ENCODE data around the gene SVEP1. TPM values are rescaled to one million over a fixed set of nuclear protein-coding genes. Genes with fewer than 3 reads are reported as not detected.

Gene SVEP1
- total RNA-seq, 2 donors from 2014 or later = 0.44 to 0.46 TPM

GRCh38 chr9:110622368-110622767, 42.8 kb upstream of the SVEP1 start:
- TF ChIP-seq CTCF (conservative IDR thresholded peaks at IDR 0.05) = no peak
- Histone ChIP-seq H3K9me3 (ENCODE audit: control insufficient read depth, low read length) (no peaks in the 10 kb centered on the region), H3K4me3 (ENCODE audit: low read length) (no peak overlapping the region), H3K4me1 (ENCODE audit: control insufficient read depth, insufficient read depth, low read length) (peaks cover 4% of the 10 kb centered on the region), H3K27ac (ENCODE audit: low read depth, low read length) (no peak overlapping the region), H3K9ac (ENCODE audit: extremely low read depth, low read length, poor library complexity, severe bottlenecking) (no peak overlapping the region), H3K27me3 (ENCODE audit: control insufficient read depth, insufficient read depth, low read length, poor library complexity, severe bottlenecking) (no peaks in the 10 kb centered on the region), H3K36me3 (ENCODE audit: control insufficient read depth, insufficient read depth, low read length) (no peaks in the 10 kb centered on the region)
- H3K27me3 Mint-ChIP-seq (ENCODE audit: insufficient read depth) = no peaks in the 10 kb centered on the region
- DNase-seq = no peak
- 75 to 95% methylated on average over 1 to 2 of the region's 2 CpGs for WGBS, 2 experiments (ENCODE audit: insufficient coverage in 1 of 2, insufficient read length in 1 of 2)
- peaks cover 12% of the 10 kb centered on the region for H3K4me1 Mint-ChIP-seq
- no peaks in the 10 kb centered on the region for H3K36me3 Mint-ChIP-seq (ENCODE audit: low read depth)
- H3K4me3 Mint-ChIP-seq = no peak overlapping the region
- no peaks in the 10 kb centered on the region for H3K9me3 Mint-ChIP-seq
- no peak overlapping the region for H3K27ac Mint-ChIP-seq

DNA sequence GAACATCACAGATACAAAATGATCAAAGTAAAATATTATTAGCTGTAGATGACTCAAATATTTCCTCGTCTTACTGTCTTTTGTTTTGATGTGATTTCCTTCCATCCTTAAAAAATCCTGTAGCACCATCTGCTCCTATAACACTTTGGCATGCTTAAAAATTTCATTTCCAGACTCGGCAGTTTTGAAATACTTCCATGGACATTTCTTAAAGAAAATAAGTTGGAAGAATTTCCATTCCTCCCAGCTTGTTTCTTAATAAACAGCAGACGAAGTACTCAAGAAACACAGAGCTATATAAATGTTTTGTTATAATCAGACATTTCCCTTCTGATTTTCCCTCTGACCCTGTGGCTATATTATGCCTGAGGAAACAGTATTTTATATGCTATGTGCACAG, 41.2 kb upstream of the SVEP1 start:
- no peak overlapping the region for H3K4me3 Mint-ChIP-seq
- Histone ChIP-seq H3K9me3 (ENCODE audit: control insufficient read depth, low read length) (no peaks in the 10 kb centered on the region), H3K36me3 (ENCODE audit: control insufficient read depth, insufficient read depth, low read length) (no peaks in the 10 kb centered on the region), H3K4me1 (ENCODE audit: control insufficient read depth, insufficient read depth, low read length) (no peaks in the 10 kb centered on the region), H3K9ac (ENCODE audit: extremely low read depth, low read length, poor library complexity, severe bottlenecking) (no peak overlapping the region), H3K4me3 (ENCODE audit: low read length) (no peak overlapping the region), H3K27me3 (ENCODE audit: control insufficient read depth, insufficient read depth, low read length, poor library complexity, severe bottlenecking) (no peaks in the 10 kb centered on the region), H3K27ac (ENCODE audit: low read depth, low read length) (no peak overlapping the region)
- 95% methylated on average over 3 of the region's 3 CpGs; no CpG with 5 or more reads in 1 of the 2 experiments for WGBS, 2 experiments (ENCODE audit: insufficient coverage in 1 of 2, insufficient read length in 1 of 2)
- no peak overlapping the region for H3K27ac Mint-ChIP-seq
- no peaks in the 10 kb centered on the region for H3K9me3 Mint-ChIP-seq
- no peak for TF ChIP-seq CTCF (conservative IDR thresholded peaks at IDR 0.05)
- H3K36me3 Mint-ChIP-seq (ENCODE audit: low read depth) = no peaks in the 10 kb centered on the region
- H3K4me1 Mint-ChIP-seq = no peaks in the 10 kb centered on the region
- no peaks in the 10 kb centered on the region for H3K27me3 Mint-ChIP-seq (ENCODE audit: insufficient read depth)
- DNase-seq = no peak

GRCh38 chr9:110619831-110620230, 40.3 kb upstream of the SVEP1 start:
- DNase-seq = no peak
- no peaks in the 10 kb centered on the region for H3K27me3 ChIP-seq (ENCODE audit: control insufficient read depth, insufficient read depth, low read length, poor library complexity, severe bottlenecking)
- no peak for TF ChIP-seq CTCF (conservative IDR thresholded peaks at IDR 0.05)
- no peaks in the 10 kb centered on the region for H3K27me3 Mint-ChIP-seq (ENCODE audit: insufficient read depth)
- no peaks in the 10 kb centered on the region for H3K9me3 Mint-ChIP-seq
- no peak overlapping the region for H3K9ac ChIP-seq (ENCODE audit: extremely low read depth, low read length, poor library complexity, severe bottlenecking)
- no peak overlapping the region for H3K27ac ChIP-seq (ENCODE audit: low read depth, low read length)
- H3K4me3 ChIP-seq (ENCODE audit: low read length) = no peak overlapping the region
- H3K4me1 Mint-ChIP-seq = no peaks in the 10 kb centered on the region
- H3K36me3 Mint-ChIP-seq (ENCODE audit: low read depth) = no peaks in the 10 kb centered on the region
- H3K36me3 ChIP-seq (ENCODE audit: control insufficient read depth, insufficient read depth, low read length) = no peaks in the 10 kb centered on the region
- H3K9me3 ChIP-seq (ENCODE audit: control insufficient read depth, low read length) = no peaks in the 10 kb centered on the region
- H3K4me3 Mint-ChIP-seq = no peak overlapping the region
- no peaks in the 10 kb centered on the region for H3K4me1 ChIP-seq (ENCODE audit: control insufficient read depth, insufficient read depth, low read length)
- no peak overlapping the region for H3K27ac Mint-ChIP-seq
